C4-2B (cell line): Measurements from ENCODE around the gene MED19.

ENCODE experiments used
- H3K27ac ChIP-seq: fragments of 450-650 bp; 2 replicates; pipeline ENCODE4 v1.5.1; 2017
- ZFX ChIP-seq: fragments of 450-650 bp; IDR thresholded peaks from 2 replicates; pipeline ENCODE4 v1.6.1; 2017
- TF ChIP-seq, protein P1 (sequence below): fragments of 450-650 bp; conservative IDR thresholded peaks from 2 replicates; pipeline ENCODE4 v1.5.1; 2017; ENCODE audit warnings: mild to moderate bottlenecking

Gene MED19

DNA sequence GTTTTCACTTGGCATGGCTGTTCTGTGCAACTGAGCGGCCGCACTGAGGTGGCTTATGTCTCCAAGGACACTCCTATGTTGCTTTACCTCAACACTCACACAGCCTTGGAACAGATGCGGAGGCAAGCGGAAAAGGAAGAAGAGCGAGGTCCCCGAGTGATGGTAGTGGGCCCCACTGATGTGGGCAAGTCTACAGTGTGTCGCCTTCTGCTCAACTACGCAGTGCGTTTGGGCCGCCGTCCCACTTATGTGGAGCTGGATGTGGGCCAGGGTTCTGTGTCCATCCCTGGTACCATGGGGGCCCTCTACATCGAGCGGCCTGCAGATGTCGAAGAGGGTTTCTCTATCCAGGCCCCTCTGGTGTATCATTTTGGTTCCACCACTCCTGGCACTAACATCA lies 52.3 kb downstream of the MED19 start:
- TF ChIP-seq, protein P1, sequence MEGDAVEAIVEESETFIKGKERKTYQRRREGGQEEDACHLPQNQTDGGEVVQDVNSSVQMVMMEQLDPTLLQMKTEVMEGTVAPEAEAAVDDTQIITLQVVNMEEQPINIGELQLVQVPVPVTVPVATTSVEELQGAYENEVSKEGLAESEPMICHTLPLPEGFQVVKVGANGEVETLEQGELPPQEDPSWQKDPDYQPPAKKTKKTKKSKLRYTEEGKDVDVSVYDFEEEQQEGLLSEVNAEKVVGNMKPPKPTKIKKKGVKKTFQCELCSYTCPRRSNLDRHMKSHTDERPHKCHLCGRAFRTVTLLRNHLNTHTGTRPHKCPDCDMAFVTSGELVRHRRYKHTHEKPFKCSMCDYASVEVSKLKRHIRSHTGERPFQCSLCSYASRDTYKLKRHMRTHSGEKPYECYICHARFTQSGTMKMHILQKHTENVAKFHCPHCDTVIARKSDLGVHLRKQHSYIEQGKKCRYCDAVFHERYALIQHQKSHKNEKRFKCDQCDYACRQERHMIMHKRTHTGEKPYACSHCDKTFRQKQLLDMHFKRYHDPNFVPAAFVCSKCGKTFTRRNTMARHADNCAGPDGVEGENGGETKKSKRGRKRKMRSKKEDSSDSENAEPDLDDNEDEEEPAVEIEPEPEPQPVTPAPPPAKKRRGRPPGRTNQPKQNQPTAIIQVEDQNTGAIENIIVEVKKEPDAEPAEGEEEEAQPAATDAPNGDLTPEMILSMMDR = no peak
- no peak for TF ChIP-seq ZFX
- no peak overlapping the region for H3K27ac ChIP-seq

DNA sequence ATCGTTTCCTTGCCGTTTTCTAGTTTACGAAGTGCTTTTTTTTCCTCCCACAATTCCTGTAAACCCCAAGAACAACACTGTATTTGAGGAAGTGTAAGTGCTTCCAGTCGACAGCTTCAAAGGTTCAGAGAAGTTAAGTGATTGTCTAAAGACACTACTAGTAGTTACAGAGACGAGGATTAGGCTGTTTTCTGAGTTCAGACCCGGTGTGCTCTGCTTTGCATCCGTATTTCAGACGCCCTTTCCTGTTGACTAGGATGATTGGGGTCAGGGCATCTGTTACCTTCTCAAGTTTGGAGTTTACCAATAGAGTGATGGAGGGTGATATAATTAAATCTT lies 54.0 kb downstream of the MED19 start:
- no peak for TF ChIP-seq ZFX
- TF ChIP-seq, protein P1 = no peak
- peak overlapping the region; percentile 61 for H3K27ac ChIP-seq

DNA sequence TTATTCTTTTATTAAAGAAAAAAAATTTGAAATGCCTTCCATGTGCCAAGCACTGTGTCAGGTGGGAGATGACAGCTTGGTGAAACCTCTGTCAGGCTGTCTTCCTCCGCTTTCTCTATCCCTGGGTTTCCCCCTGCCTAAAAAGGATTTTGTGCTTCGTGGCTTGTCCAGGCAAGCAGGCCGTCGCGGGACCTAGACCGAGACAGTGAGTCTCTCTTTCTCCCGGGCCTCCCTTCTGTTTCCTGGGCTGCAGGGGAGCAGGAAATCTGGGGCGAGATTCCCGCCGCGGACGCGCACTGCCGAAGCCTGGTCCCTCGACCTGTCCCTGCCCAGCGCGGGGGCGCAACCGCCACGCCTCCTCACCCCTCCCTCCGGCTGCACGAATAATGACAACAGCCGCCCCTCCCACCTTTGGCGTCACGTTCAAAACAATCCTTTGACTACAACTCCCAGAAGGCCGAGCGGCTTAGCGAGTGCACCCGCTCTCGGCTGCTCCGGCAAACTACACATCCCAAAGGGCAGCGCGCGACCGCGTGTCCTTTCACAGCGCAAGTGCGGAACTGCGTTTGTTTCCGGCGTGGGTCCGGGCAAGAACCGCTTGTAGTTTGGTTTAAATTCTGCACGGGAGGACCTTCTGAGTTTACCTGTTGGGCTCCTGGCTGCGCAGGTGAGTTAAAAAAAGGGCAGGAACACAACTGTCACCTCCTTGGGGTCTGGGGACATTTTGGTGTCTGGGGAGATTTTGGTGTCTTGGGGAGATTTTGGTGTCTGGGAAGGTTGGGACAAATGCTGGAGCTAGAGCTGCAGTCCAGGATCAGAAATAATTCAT lies 54.6 kb downstream of the MED19 start, which contains the start of gene CLP1:
CLP1 (plus strand) TSS at position 569 of the 829 bp plus-strand sequence. CDS start 1,715 bp downstream, outside the sequence.
- no peak for TF ChIP-seq ZFX
- TF ChIP-seq, protein P1 = no peak
- peak within 1 kb of the TSS; percentile 61 for H3K27ac ChIP-seq

DNA sequence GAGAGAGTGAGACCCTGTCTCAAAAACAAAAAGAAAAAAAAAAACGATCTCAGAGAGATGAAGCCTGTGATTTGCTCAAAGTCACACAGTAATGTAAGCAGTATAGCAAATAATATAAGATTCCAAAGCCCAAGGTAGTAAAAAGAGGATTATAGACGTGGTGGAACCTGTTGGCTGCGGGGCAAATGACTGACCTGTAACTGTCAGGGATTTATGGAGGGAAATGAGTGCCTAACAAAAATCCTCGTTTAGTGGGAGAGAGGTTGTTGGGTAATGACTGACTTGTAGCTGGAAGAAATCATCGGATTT lies 55.2 kb downstream of the MED19 start:
- peak overlapping the region; percentile 61 for H3K27ac ChIP-seq
- no peak for TF ChIP-seq ZFX
- TF ChIP-seq, protein P1 = no peak
